ENCODE results near the gene OR3A1. TPM values are rescaled to one million over a fixed set of nuclear protein-coding genes. Genes with fewer than 3 reads are reported as not detected.
"Not testable (repeated sequence)": the region's sequence is repeated elsewhere in the genome, so short reads cannot be mapped to it uniquely, and the experiment has no call there.

OR3A1 gene
- not detected in 2 replicates for total RNA-seq (2021)
- Bru-seq, nascent RNA: not detected
- not detected for BruChase-seq, experiment 1, labeled RNA remaining after a 2-hour chase
- not detected for BruChase-seq, experiment 2, labeled RNA remaining after a 6-hour chase
- long read RNA-seq: 0 reads

GRCh38 chr17:3298260-3298659 is at the start of gene OR3A1:
Gene OR3A1, minus strand, starts transcription at chr17:3298360. Its CDS starts 5,778 bp downstream, at chr17:3292582.
- intact Hi-C loops (cut with micrococcal nuclease; ENCODE audit: unreplicated experiment): no loop called here
- POLR2A ChIA-PET (ENCODE audit: low non-redundant PET): no interaction called here
- CTCF ChIA-PET: no interaction called here

GRCh38 chr17:3342782-3343181 is 44.6 kb upstream of the OR3A1 start:
- H3K4me3 ChIP-seq (ENCODE audit: low read depth, low read length, poor library complexity, severe bottlenecking); intact Hi-C loops (cut with micrococcal nuclease; ENCODE audit: unreplicated experiment); CTCF ChIA-PET; BruUV-seq (replicated peaks); H3K9me3 ChIP-seq (ENCODE audit: low read depth, low read length, poor library complexity, severe bottlenecking); H3K27ac ChIP-seq (ENCODE audit: low read depth, low read length, poor library complexity, severe bottlenecking); DNase-seq (ENCODE audit: low spot score); POLR2A ChIA-PET (ENCODE audit: low non-redundant PET); H3K4me1 ChIP-seq (ENCODE audit: insufficient read depth, low read length, poor library complexity, severe bottlenecking); H3K36me3 ChIP-seq (ENCODE audit: insufficient read depth, low read length, poor library complexity, severe bottlenecking); H3K27me3 ChIP-seq (replicated peaks; ENCODE audit: insufficient read depth, low read depth, low read length, poor library complexity): not testable (repeated sequence)

More at GRCh38 chr17:3298260-3298659, at the start of gene OR3A1:
- no peak for DNase-seq (ENCODE audit: low spot score)
- H3K4me3 ChIP-seq (ENCODE audit: low read depth, low read length, poor library complexity, severe bottlenecking): no peak within 1 kb of the TSS
- no peaks in the 10 kb centered on the region for H3K36me3 ChIP-seq (ENCODE audit: insufficient read depth, low read length, poor library complexity, severe bottlenecking)
- H3K4me1 ChIP-seq (ENCODE audit: insufficient read depth, low read length, poor library complexity, severe bottlenecking): no peaks in the 10 kb centered on the region
- no peak for TF ChIP-seq CTCF (conservative IDR thresholded peaks at IDR 0.05; ENCODE audit: low read depth, low read length)
- no peak for TF ChIP-seq EZH2 (IDR thresholded peaks at IDR 0.05; ENCODE audit: borderline replicate concordance, low read depth, low read length, poor library complexity, severe bottlenecking)
- no TSS peak for BruUV-seq (replicated peaks)
- H3K27ac ChIP-seq (ENCODE audit: low read depth, low read length, poor library complexity, severe bottlenecking): no peak within 1 kb of the TSS
- no peaks in the 10 kb centered on the region for H3K9me3 ChIP-seq (ENCODE audit: low read depth, low read length, poor library complexity, severe bottlenecking)
- H3K27me3 ChIP-seq (replicated peaks; ENCODE audit: insufficient read depth, low read depth, low read length, poor library complexity): peaks cover 40% of the 10 kb centered on the region

GRCh38 chr17:3335876-3336275 is 37.7 kb upstream of the OR3A1 start:
- TF ChIP-seq CTCF (conservative IDR thresholded peaks at IDR 0.05; ENCODE audit: low read depth, low read length) (no peak), EZH2 (IDR thresholded peaks at IDR 0.05; ENCODE audit: borderline replicate concordance, low read depth, low read length, poor library complexity, severe bottlenecking) (no peak)
- no peak overlapping the region for H3K4me3 ChIP-seq (ENCODE audit: low read depth, low read length, poor library complexity, severe bottlenecking)
- ChIA-PET POLR2A (ENCODE audit: low non-redundant PET) (no interaction called here), CTCF (no interaction called here)
- H3K4me1 ChIP-seq (ENCODE audit: insufficient read depth, low read length, poor library complexity, severe bottlenecking): no peaks in the 10 kb centered on the region
- peak; percentile 3 for DNase-seq (ENCODE audit: low spot score)
- no peak overlapping the region for H3K27ac ChIP-seq (ENCODE audit: low read depth, low read length, poor library complexity, severe bottlenecking)
- intact Hi-C loops (cut with micrococcal nuclease; ENCODE audit: unreplicated experiment): no loop called here
- no peaks in the 10 kb centered on the region for H3K36me3 ChIP-seq (ENCODE audit: insufficient read depth, low read length, poor library complexity, severe bottlenecking)
- H3K9me3 ChIP-seq (ENCODE audit: low read depth, low read length, poor library complexity, severe bottlenecking): no peaks in the 10 kb centered on the region
- no peaks in the 10 kb centered on the region for H3K27me3 ChIP-seq (replicated peaks; ENCODE audit: insufficient read depth, low read depth, low read length, poor library complexity)
- no TSS peak for BruUV-seq (replicated peaks)

- Histone ChIP-seq H3K9me3 (ENCODE audit: low read depth, low read length, poor library complexity, severe bottlenecking) (no peaks in the 10 kb centered on the region), H3K36me3 (ENCODE audit: insufficient read depth, low read length, poor library complexity, severe bottlenecking) (no peaks in the 10 kb centered on the region), H3K27me3 (replicated peaks; ENCODE audit: insufficient read depth, low read depth, low read length, poor library complexity) (no peaks in the 10 kb centered on the region), H3K4me1 (ENCODE audit: insufficient read depth, low read length, poor library complexity, severe bottlenecking) (no peaks in the 10 kb centered on the region), H3K27ac (ENCODE audit: low read depth, low read length, poor library complexity, severe bottlenecking) (no peak overlapping the region), H3K4me3 (ENCODE audit: low read depth, low read length, poor library complexity, severe bottlenecking) (no peak overlapping the region)
- no peak for TF ChIP-seq CTCF (conservative IDR thresholded peaks at IDR 0.05; ENCODE audit: low read depth, low read length)
- no peak for TF ChIP-seq EZH2 (IDR thresholded peaks at IDR 0.05; ENCODE audit: borderline replicate concordance, low read depth, low read length, poor library complexity, severe bottlenecking)
- intact Hi-C loops (cut with micrococcal nuclease; ENCODE audit: unreplicated experiment): no loop called here
- POLR2A ChIA-PET (ENCODE audit: low non-redundant PET): no interaction called here
- BruUV-seq (replicated peaks): no TSS peak
- CTCF ChIA-PET: no interaction called here
- DNase-seq (ENCODE audit: low spot score): no peak
Measured at GRCh38 chr17:3318336-3318735, 20.2 kb upstream of the OR3A1 start.

All from A673 (cell line).